Measurements from ENCODE around the gene KLHL17. TPM values are rescaled to one million over a fixed set of nuclear protein-coding genes. Genes with fewer than 3 reads are reported as not detected.

KLHL17 gene
- total RNA-seq, 2 donors from 2014 or later = 10.9 to 24.5 TPM

- Histone ChIP-seq H3K27me3 (replicated peaks; ENCODE audit: insufficient read depth) (no peaks in the 10 kb centered on the region), H3K4me1 (replicated peaks) (peaks cover 20% of the 10 kb centered on the region), H3K9me3 (no peaks in the 10 kb centered on the region), H3K36me3 (no peaks in the 10 kb centered on the region), H3K4me3 (peak overlapping the region; percentile 10 to 23), H3K27ac (peak overlapping the region; percentile 32 to 41)
- WGBS = 1% methylated on average over 73 of the region's 86 CpGs
- intact Hi-C loops (cut with DNase I) = no loop called here
- no peak for TF ChIP-seq CTCF (IDR thresholded peaks at IDR 0.05)
- no peak for TF ChIP-seq POLR2A (IDR thresholded peaks at IDR 0.05)
- TF ChIP-seq POLR2AphosphoS5 (IDR thresholded peaks at IDR 0.05) = no peak
- no peak for DNase-seq (ENCODE audit: low spot score)
Measured at GRCh38 chr1:940107-941014, 20.0 kb upstream of the KLHL17 start.

- no peak for DNase-seq (ENCODE audit: low spot score)
- 5% methylated on average over 36 of the region's 36 CpGs for WGBS
- no peaks in the 10 kb centered on the region for H3K9me3 ChIP-seq
- H3K36me3 ChIP-seq = no peaks in the 10 kb centered on the region
- H3K27me3 ChIP-seq (replicated peaks; ENCODE audit: insufficient read depth) = no peaks in the 10 kb centered on the region
- TF ChIP-seq POLR2A (IDR thresholded peaks at IDR 0.05) = no peak
- no peak for TF ChIP-seq POLR2AphosphoS5 (IDR thresholded peaks at IDR 0.05)
- no peak for TF ChIP-seq CTCF (IDR thresholded peaks at IDR 0.05)
- H3K4me3 ChIP-seq = peak overlapping the region in 1 of 2 donors; percentile 31
- intact Hi-C loops (cut with DNase I) = no loop called here
- peaks cover 18% of the 10 kb centered on the region for H3K4me1 ChIP-seq (replicated peaks)
- H3K27ac ChIP-seq = peak overlapping the region; percentile 32 to 41
Measured at GRCh38 chr1:941015-941587, 19.3 kb upstream of the KLHL17 start.

- Histone ChIP-seq H3K36me3 (no peaks in the 10 kb centered on the region), H3K4me1 (replicated peaks) (peaks cover 18% of the 10 kb centered on the region), H3K9me3 (no peaks in the 10 kb centered on the region), H3K27me3 (replicated peaks; ENCODE audit: insufficient read depth) (no peaks in the 10 kb centered on the region), H3K27ac (peak overlapping the region in 1 of 2 donors; percentile 41), H3K4me3 (peak overlapping the region; percentile 21 to 31)
- WGBS = 2% methylated on average over 63 of the region's 98 CpGs
- TF ChIP-seq POLR2A (IDR thresholded peaks at IDR 0.05) = no peak
- TF ChIP-seq CTCF (IDR thresholded peaks at IDR 0.05) = no peak
- TF ChIP-seq POLR2AphosphoS5 (IDR thresholded peaks at IDR 0.05) = no peak
- intact Hi-C loops (cut with DNase I) = no loop called here
- DNase-seq (ENCODE audit: low spot score) = no peak
Measured at GRCh38 chr1:941588-942383, 18.6 kb upstream of the KLHL17 start.

- H3K9me3 ChIP-seq = no peaks in the 10 kb centered on the region
- peak overlapping the region; percentile 21 to 31 for H3K4me3 ChIP-seq
- no peaks in the 10 kb centered on the region for H3K27me3 ChIP-seq (replicated peaks; ENCODE audit: insufficient read depth)
- intact Hi-C loops (cut with DNase I) = no loop called here
- 0% methylated on average over 6 of the region's 48 CpGs for WGBS
- peaks cover 0 to 5% of the 10 kb centered on the region in 2 donors for H3K36me3 ChIP-seq
- H3K27ac ChIP-seq = peak overlapping the region; percentile 30 to 41
- peaks cover 18% of the 10 kb centered on the region for H3K4me1 ChIP-seq (replicated peaks)
- TF ChIP-seq CTCF (IDR thresholded peaks at IDR 0.05) (no peak), POLR2AphosphoS5 (IDR thresholded peaks at IDR 0.05) (no peak), POLR2A (IDR thresholded peaks at IDR 0.05) (no peak)
- DNase-seq (ENCODE audit: low spot score) = no peak
Measured at GRCh38 chr1:942411-942821, 18.0 kb upstream of the KLHL17 start.

All from prostate gland (tissue), 2 donors.